NCI-H1048 (cell line): ENCODE data around the gene CYP2B6.
"Not testable (repeated sequence)": the region's sequence is repeated elsewhere in the genome, so short reads cannot be mapped to it uniquely, and the experiment has no call there.

ENCODE experiments used
- DNase-seq: peaks from one replicate; lab custom pipeline; 2025; lab: John Stamatoyannopoulos, UW

Gene CYP2B6

GRCh38 chr19:40980743-40981442 is 10.2 kb upstream of the CYP2B6 start:
- DNase-seq: not testable (repeated sequence)

GRCh38 chr19:40981591-40981990 is 9.5 kb upstream of the CYP2B6 start:
- DNase-seq: no peak

- no peak for DNase-seq
These were observed 8.4 kb upstream of the CYP2B6 start for GRCh38 chr19:40982594-40983101.

- no peak for DNase-seq
These were observed 1.6 kb upstream of the CYP2B6 start for GRCh38 chr19:40989453-40989852.

- no peak for DNase-seq
These were observed 4.3 kb downstream of the CYP2B6 start for GRCh38 chr19:40995355-40995754.

GRCh38 chr19:40999018-40999417 is 7.9 kb downstream of the CYP2B6 start:
- DNase-seq: not testable (repeated sequence)

GRCh38 chr19:41000310-41000737 is 9.2 kb downstream of the CYP2B6 start:
- DNase-seq: no peak

GRCh38 chr19:41001243-41001971 is 10.3 kb downstream of the CYP2B6 start:
- no peak for DNase-seq

- not testable (repeated sequence) for DNase-seq
These were observed 12.6 kb downstream of the CYP2B6 start for GRCh38 chr19:41003656-41004055.

- no peak for DNase-seq
These were observed 18.7 kb downstream of the CYP2B6 start for GRCh38 chr19:41009700-41010235.

GRCh38 chr19:41013359-41013758 is 22.3 kb downstream of the CYP2B6 start:
- no peak for DNase-seq

- no peak for DNase-seq
These were observed 23.6 kb downstream of the CYP2B6 start for GRCh38 chr19:41014643-41015042.

- no peak for DNase-seq
These were observed 25.5 kb downstream of the CYP2B6 start for GRCh38 chr19:41016488-41017071.

GRCh38 chr19:41018736-41019290 is 27.7 kb downstream of the CYP2B6 start:
- DNase-seq: no peak

GRCh38 chr19:41019346-41019745 is 28.3 kb downstream of the CYP2B6 start:
- no peak for DNase-seq

GRCh38 chr19:41023193-41023592 is 32.1 kb downstream of the CYP2B6 start:
- no peak for DNase-seq

- DNase-seq: no peak
These were observed 34.3 kb downstream of the CYP2B6 start for GRCh38 chr19:41025411-41025810.

GRCh38 chr19:41025871-41026270 is 34.8 kb downstream of the CYP2B6 start:
- no peak for DNase-seq

GRCh38 chr19:41027273-41027967 is 36.3 kb downstream of the CYP2B6 start:
- no peak for DNase-seq

- DNase-seq: no peak
These were observed 38.7 kb downstream of the CYP2B6 start for GRCh38 chr19:41029524-41030432.

GRCh38 chr19:41030651-41031050 is 39.6 kb downstream of the CYP2B6 start:
- no peak for DNase-seq
